GM19324 (cell line): Measurements from ENCODE around the gene CCDC77.

Source experiments
- ATAC-seq: cut with Tn5 transposase; IDR thresholded peaks from one replicate; pipeline ENCODE4 v1.9.1; 2021; ENCODE audit warnings: mild to moderate bottlenecking, moderate library complexity; ENCODE audit not compliant: unreplicated experiment, low FRiP score

Gene CCDC77

GRCh38 chr12:450438-450837 is 49.0 kb downstream of the CCDC77 start:
- ATAC-seq: no peak

GRCh38 chr12:452667-453210 is 51.3 kb downstream of the CCDC77 start:
- ATAC-seq: no peak

GRCh38 chr12:454833-455232 is 53.4 kb downstream of the CCDC77 start:
- ATAC-seq: no peak

GRCh38 chr12:455821-456220 is 54.4 kb downstream of the CCDC77 start:
- ATAC-seq: no peak

- ATAC-seq: no peak
Observed at GRCh38 chr12:457676-458075, 56.2 kb downstream of the CCDC77 start.

GRCh38 chr12:459050-459429 is 57.6 kb downstream of the CCDC77 start:
- ATAC-seq: no peak

- ATAC-seq: no peak
Observed at GRCh38 chr12:459430-460258, 58.2 kb downstream of the CCDC77 start, which contains the start of gene B4GALNT3. B4GALNT3 (plus strand) TSS chr12:459939; CDS start chr12:460377, 438 bp downstream.

- ATAC-seq: no peak
Observed at GRCh38 chr12:460261-461230, 59.1 kb downstream of the CCDC77 start.

- no peak for ATAC-seq
Observed at GRCh38 chr12:461425-461824, 60.0 kb downstream of the CCDC77 start.

GRCh38 chr12:462936-463705 is 61.7 kb downstream of the CCDC77 start:
- no peak for ATAC-seq

GRCh38 chr12:464484-465267 is 63.2 kb downstream of the CCDC77 start:
- no peak for ATAC-seq

GRCh38 chr12:466039-466438 is 64.6 kb downstream of the CCDC77 start:
- ATAC-seq: no peak

- ATAC-seq: no peak
Observed at GRCh38 chr12:466762-467161, 65.3 kb downstream of the CCDC77 start.

GRCh38 chr12:467591-467990 is 66.1 kb downstream of the CCDC77 start:
- ATAC-seq: no peak

GRCh38 chr12:468671-469389 is 67.4 kb downstream of the CCDC77 start:
- ATAC-seq: no peak

- ATAC-seq: no peak
Observed at GRCh38 chr12:470133-470532, 68.7 kb downstream of the CCDC77 start.

- ATAC-seq: no peak
Observed at GRCh38 chr12:473198-473597, 71.8 kb downstream of the CCDC77 start.

- ATAC-seq: no peak
Observed at GRCh38 chr12:473863-474577, 72.6 kb downstream of the CCDC77 start.
